Trophoblast cell (in vitro differentiated cells and primary cell): ENCODE results near the gene LMO3. TPM values are rescaled to one million over a fixed set of nuclear protein-coding genes. Genes with fewer than 3 reads are reported as not detected.

ENCODE experiments used
- DNase-seq, 2 donors: peaks; one replicate each; pipeline ENCODE4 v3.0.0-alpha.2; 2016
- H2AFZ ChIP-seq: 2 replicates; pipeline ENCODE4 v1.6.1; 2013; ENCODE audit warnings: low read length, moderate library complexity, mild to moderate bottlenecking; ENCODE audit not compliant: insufficient read depth, poor library complexity
- H2AK5ac ChIP-seq: 2 replicates; pipeline ENCODE4 v1.6.1; 2013; ENCODE audit warnings: mild to moderate bottlenecking, low read length
- H2BK120ac ChIP-seq: 2 replicates; pipeline ENCODE4 v1.6.1; 2013; ENCODE audit warnings: low read length, mild to moderate bottlenecking, moderate library complexity; ENCODE audit not compliant: insufficient read depth, poor library complexity
- H2BK12ac ChIP-seq: 2 replicates; pipeline ENCODE4 v1.6.1; 2013; ENCODE audit warnings: mild to moderate bottlenecking, low read length, moderate library complexity
- H2BK5ac ChIP-seq: 2 replicates; pipeline ENCODE4 v1.6.1; 2013; ENCODE audit warnings: low read length, low read depth, moderate library complexity, mild to moderate bottlenecking; ENCODE audit not compliant: poor library complexity
- H3K14ac ChIP-seq: 2 replicates; pipeline ENCODE4 v1.6.1; 2013; ENCODE audit warnings: mild to moderate bottlenecking, low read length
- H3K18ac ChIP-seq: 2 replicates; pipeline ENCODE4 v1.6.1; 2013; ENCODE audit warnings: mild to moderate bottlenecking, low read length
- H3K23ac ChIP-seq: 2 replicates; pipeline ENCODE4 v1.6.1; 2013; ENCODE audit warnings: low read length
- H3K27ac ChIP-seq: 2 replicates; pipeline ENCODE4 v1.5.1; 2013; ENCODE audit warnings: low read depth, mild to moderate bottlenecking, inconsistent platforms, low read length, moderate library complexity
- H3K27me3 ChIP-seq: 2 replicates; pipeline ENCODE4 v1.6.1; 2013; ENCODE audit warnings: inconsistent platforms, mild to moderate bottlenecking, low read length, moderate library complexity; ENCODE audit not compliant: insufficient read depth
- H3K36me3 ChIP-seq, 2 experiments: 1 replicate in 1 of 2; 2 replicates in 1 of 2; pipeline ENCODE4 v1.6.1; 2013; ENCODE audit warnings: low read length in 2 of 2, mild to moderate bottlenecking in 2 of 2, moderate library complexity in 1 of 2; ENCODE audit not compliant: insufficient read depth in 2 of 2, control insufficient read depth in 1 of 2
- H3K4ac ChIP-seq: 2 replicates; pipeline ENCODE4 v1.6.1; 2013; ENCODE audit warnings: low read depth, mild to moderate bottlenecking, low read length, moderate library complexity
- H3K4me1 ChIP-seq, 2 experiments: 1 replicate in 1 of 2; 2 replicates in 1 of 2; pipeline ENCODE4 v1.6.1; 2013; ENCODE audit warnings: low read length in 2 of 2, mild to moderate bottlenecking in 2 of 2, moderate library complexity in 1 of 2; ENCODE audit not compliant: insufficient read depth in 2 of 2, control insufficient read depth in 1 of 2
- H3K4me2 ChIP-seq: 2 replicates; pipeline ENCODE4 v1.6.1; 2013; ENCODE audit warnings: inconsistent platforms, mild to moderate bottlenecking, low read length, moderate library complexity
- H3K4me3 ChIP-seq: 2 replicates; pipeline ENCODE4 v1.5.1; 2013; ENCODE audit warnings: mild to moderate bottlenecking, low read depth, low read length, inconsistent platforms
- H3K79me1 ChIP-seq: one replicate; pipeline ENCODE4 v1.6.1; 2013; ENCODE audit warnings: low read length
- H3K79me2 ChIP-seq: 2 replicates; pipeline ENCODE4 v1.6.1; 2013; ENCODE audit warnings: low read length, mild to moderate bottlenecking; ENCODE audit not compliant: control insufficient read depth, insufficient read depth, poor library complexity
- H3K9ac ChIP-seq: 2 replicates; pipeline ENCODE4 v1.6.1; 2013; ENCODE audit warnings: mild to moderate bottlenecking, low read length
- H3K9me3 ChIP-seq: 2 replicates; pipeline ENCODE4 v1.6.1; 2013; ENCODE audit warnings: low read depth, mild to moderate bottlenecking, control low read depth, inconsistent platforms, low read length; ENCODE audit not compliant: insufficient read depth
- H4K12ac ChIP-seq: 2 replicates; pipeline ENCODE4 v1.6.1; 2013; ENCODE audit warnings: low read depth, mild to moderate bottlenecking, low read length, moderate library complexity
- H4K8ac ChIP-seq: 2 replicates; pipeline ENCODE4 v1.6.1; 2013; ENCODE audit warnings: low read depth, mild to moderate bottlenecking, low read length, moderate library complexity
- H4K91ac ChIP-seq: one replicate; pipeline ENCODE4 v1.6.1; 2013; ENCODE audit warnings: low read depth, mild to moderate bottlenecking, low read length, moderate library complexity
- WGBS: extraction: QIAGEN DNeasy Blood & Tissue Kit; methylation state at CpG from one replicate; pipeline ENCODE4 v1.1.7; 2013; ENCODE audit warnings: missing lambda C conversion rate; ENCODE audit not compliant: insufficient read length, insufficient coverage; ENCODE audit errors: extremely low coverage; 5-methylcytosine and 5-hydroxymethylcytosine counted together
- polyA plus RNA-seq: library from polyadenylated mRNA; stranded (reverse); fragments of 200-250 nt; gene quantifications from 2 replicates; pipeline ENCODE4 v1.2.3, GENCODE V29; 2013

The LMO3 gene
- not detected in 2 replicates for polyA plus RNA-seq

DNA sequence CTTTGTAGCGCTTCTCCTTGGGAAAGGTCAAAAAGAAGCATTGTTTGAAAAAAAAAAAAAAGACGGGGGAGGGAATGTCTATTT, at the start of gene LMO3:
LMO3 (minus strand) TSS at position 46 of the 84 bp plus-strand sequence. CDS start 5,302 bp downstream, outside the sequence.
- H3K79me2 ChIP-seq = no peaks in the 10 kb centered on the region
- H3K9me3 ChIP-seq = no peaks in the 10 kb centered on the region
- no peak within 1 kb of the TSS for H3K27ac ChIP-seq
- H3K4me3 ChIP-seq = no peak within 1 kb of the TSS
- H4K91ac ChIP-seq = no peak within 1 kb of the TSS
- no peak within 1 kb of the TSS for H4K8ac ChIP-seq
- H3K4ac ChIP-seq = no peak within 1 kb of the TSS
- no peak within 1 kb of the TSS for H2BK5ac ChIP-seq
- no peaks in the 10 kb centered on the region for H3K36me3 ChIP-seq
- H2BK12ac ChIP-seq = no peak within 1 kb of the TSS
- no peak within 1 kb of the TSS for H3K23ac ChIP-seq
- peak within 1 kb of the TSS; percentile 61 for H3K4me2 ChIP-seq
- WGBS = no CpG with 5 or more reads among the region's 2 CpGs
- no peaks in the 10 kb centered on the region for H3K79me1 ChIP-seq
- H2BK120ac ChIP-seq = no peak within 1 kb of the TSS
- no peak within 1 kb of the TSS for H2AFZ ChIP-seq
- H3K9ac ChIP-seq = no peak within 1 kb of the TSS
- peaks cover 0 to 7% of the 10 kb centered on the region in 2 experiments for H3K4me1 ChIP-seq
- DNase-seq = no peak
- no peak within 1 kb of the TSS for H3K18ac ChIP-seq
- H2AK5ac ChIP-seq = no peak within 1 kb of the TSS
- H3K14ac ChIP-seq = no peak within 1 kb of the TSS
- H4K12ac ChIP-seq = no peak within 1 kb of the TSS
- H3K27me3 ChIP-seq = peaks cover 34% of the 10 kb centered on the region

- Histone ChIP-seq H2AFZ (no peak overlapping the region), H3K4me1 (no peaks in the 10 kb centered on the region), H3K14ac (no peak overlapping the region), H3K4me2 (no peak overlapping the region), H3K18ac (no peak overlapping the region), H2AK5ac (no peak overlapping the region), H3K4me3 (no peak overlapping the region), H3K4ac (no peak overlapping the region), H3K79me2 (no peaks in the 10 kb centered on the region), H3K79me1 (no peaks in the 10 kb centered on the region), H4K12ac (no peak overlapping the region), H3K9ac (no peak overlapping the region), H2BK5ac (no peak overlapping the region), H3K27ac (no peak overlapping the region), H3K23ac (no peak overlapping the region), H4K8ac (no peak overlapping the region), H3K9me3 (no peaks in the 10 kb centered on the region), H3K36me3 (no peaks in the 10 kb centered on the region), H2BK12ac (no peak overlapping the region), H4K91ac (no peak overlapping the region), H3K27me3 (no peaks in the 10 kb centered on the region), H2BK120ac (no peak overlapping the region)
- DNase-seq = no peak
- no CpG with 5 or more reads among the region's 2 CpGs for WGBS
Observed at GRCh38 chr12:16636435-16637055, 30.6 kb upstream of the LMO3 start.

- no peak overlapping the region for H4K8ac ChIP-seq
- H2BK5ac ChIP-seq = no peak overlapping the region
- H3K79me1 ChIP-seq = no peaks in the 10 kb centered on the region
- no peak overlapping the region for H3K14ac ChIP-seq
- H3K23ac ChIP-seq = no peak overlapping the region
- no peaks in the 10 kb centered on the region for H3K9me3 ChIP-seq
- no peak overlapping the region for H4K91ac ChIP-seq
- H2AK5ac ChIP-seq = no peak overlapping the region
- no peaks in the 10 kb centered on the region for H3K36me3 ChIP-seq
- no peak overlapping the region for H3K4me2 ChIP-seq
- no peak overlapping the region for H3K18ac ChIP-seq
- H2BK120ac ChIP-seq = no peak overlapping the region
- no peak overlapping the region for H3K4ac ChIP-seq
- DNase-seq = no peak
- H2AFZ ChIP-seq = no peak overlapping the region
- no peaks in the 10 kb centered on the region for H3K27me3 ChIP-seq
- no peak overlapping the region for H3K4me3 ChIP-seq
- H3K4me1 ChIP-seq = no peaks in the 10 kb centered on the region
- H3K9ac ChIP-seq = no peak overlapping the region
- H3K79me2 ChIP-seq = no peaks in the 10 kb centered on the region
- H2BK12ac ChIP-seq = no peak overlapping the region
- no peak overlapping the region for H3K27ac ChIP-seq
- no peak overlapping the region for H4K12ac ChIP-seq
- no CpG with 5 or more reads among the region's 1 CpG for WGBS
Observed at GRCh38 chr12:16634786-16635185, 28.8 kb upstream of the LMO3 start.

- H3K9ac ChIP-seq = no peak overlapping the region
- H3K9me3 ChIP-seq = no peaks in the 10 kb centered on the region
- H3K27ac ChIP-seq = no peak overlapping the region
- H3K14ac ChIP-seq = no peak overlapping the region
- no peak overlapping the region for H2BK120ac ChIP-seq
- H4K91ac ChIP-seq = no peak overlapping the region
- no peak overlapping the region for H3K4me2 ChIP-seq
- H4K8ac ChIP-seq = no peak overlapping the region
- H3K23ac ChIP-seq = no peak overlapping the region
- H3K4ac ChIP-seq = no peak overlapping the region
- H3K27me3 ChIP-seq = no peaks in the 10 kb centered on the region
- no peaks in the 10 kb centered on the region for H3K79me1 ChIP-seq
- H3K18ac ChIP-seq = no peak overlapping the region
- H4K12ac ChIP-seq = no peak overlapping the region
- no peak overlapping the region for H2AK5ac ChIP-seq
- H3K4me1 ChIP-seq = no peaks in the 10 kb centered on the region
- no peak overlapping the region for H2BK12ac ChIP-seq
- no peak overlapping the region for H2BK5ac ChIP-seq
- H3K79me2 ChIP-seq = no peaks in the 10 kb centered on the region
- no peaks in the 10 kb centered on the region for H3K36me3 ChIP-seq
- no CpG with 5 or more reads among the region's 1 CpG for WGBS
- no peak overlapping the region for H2AFZ ChIP-seq
- no peak for DNase-seq
- H3K4me3 ChIP-seq = no peak overlapping the region
Observed at GRCh38 chr12:16626991-16627390, 21.0 kb upstream of the LMO3 start.
